GM23338 (cell line): ENCODE measurements around the gene CEP19. TPM values are rescaled to one million over a fixed set of nuclear protein-coding genes. Genes with fewer than 3 reads are reported as not detected.

Experiments used
- ATAC-seq: fragments of 200-7000 bp; cut with Tn5 transposase; 3 replicates; pipeline ENCODE4 v1.9.1; 2020
- DNase-seq: peaks from one replicate; pipeline ENCODE4 v3.0.0-alpha.2; 2015; ENCODE audit warnings: low spot score
- H2AFZ ChIP-seq: fragments of 200-600 bp; sonication (generic); 2 replicates; pipeline ENCODE4 v1.8.0; 2016; ENCODE audit warnings: antibody characterized with exemption, mild to moderate bottlenecking, moderate library complexity
- H3F3A ChIP-seq: fragments of 200-600 bp; sonication (generic); replicated peaks from 2 replicates; pipeline ENCODE4 v1.8.0; 2017; ENCODE audit warnings: antibody characterized with exemption, mixed run types, low read depth
- H3K27ac ChIP-seq: fragments of 200-600 bp; sonication (generic); 2 replicates; pipeline ENCODE4 v1.6.1; 2016; ENCODE audit warnings: low read depth
- H3K27me3 ChIP-seq: fragments of 200-600 bp; sonication (generic); 2 replicates; pipeline ENCODE4 v1.8.0; 2016; ENCODE audit warnings: mild to moderate bottlenecking, mixed run types, moderate library complexity; ENCODE audit not compliant: insufficient read depth
- H3K36me3 ChIP-seq: fragments of 200-600 bp; sonication (generic); 2 replicates; pipeline ENCODE4 v1.8.0; 2016; ENCODE audit warnings: mild to moderate bottlenecking; ENCODE audit not compliant: insufficient read depth
- H3K4me1 ChIP-seq: fragments of 200-600 bp; sonication (generic); 2 replicates; pipeline ENCODE4 v1.8.0; 2016; ENCODE audit warnings: mild to moderate bottlenecking, moderate library complexity; ENCODE audit not compliant: insufficient read depth
- H3K4me2 ChIP-seq: fragments of 200-600 bp; sonication (generic); 2 replicates; pipeline ENCODE4 v1.7.1; 2017; ENCODE audit warnings: mixed run types
- H3K4me3 ChIP-seq: fragments of 200-600 bp; sonication (generic); 2 replicates; pipeline ENCODE4 v1.6.1; 2016; ENCODE audit warnings: mixed run types
- H3K79me2 ChIP-seq: fragments of 200-600 bp; sonication (generic); replicated peaks from 2 replicates; pipeline ENCODE4 v1.8.0; 2017; ENCODE audit warnings: mild to moderate bottlenecking; ENCODE audit not compliant: insufficient read depth
- H3K9me2 ChIP-seq: fragments of 200-600 bp; sonication (generic); 2 replicates; pipeline ENCODE4 v1.8.0; 2017; ENCODE audit not compliant: insufficient read depth
- H4K20me1 ChIP-seq: fragments of 200-600 bp; sonication (generic); replicated peaks from 2 replicates; pipeline ENCODE4 v1.8.0; 2017; ENCODE audit warnings: mild to moderate bottlenecking; ENCODE audit not compliant: insufficient read depth
- H3K27ac Mint-ChIP-seq: 2 replicates; pipeline ENCODE4 v1.8.0; 2020; ENCODE audit warnings: inconsistent platforms, mild to moderate bottlenecking, moderate library complexity, mixed read lengths
- H3K27me3 Mint-ChIP-seq: 3 replicates; pipeline ENCODE4 v1.8.0; 2022; ENCODE audit warnings: low read depth, mild to moderate bottlenecking, moderate library complexity, mixed read lengths, inconsistent platforms; ENCODE audit not compliant: insufficient read depth, poor library complexity
- H3K36me3 Mint-ChIP-seq: 3 replicates; pipeline ENCODE4 v1.8.0; 2021; ENCODE audit warnings: low read depth, mild to moderate bottlenecking, inconsistent platforms, moderate library complexity, mixed read lengths
- H3K4me1 Mint-ChIP-seq: 3 replicates; pipeline ENCODE4 v1.8.0; 2020; ENCODE audit warnings: mild to moderate bottlenecking, inconsistent platforms, mixed read lengths
- H3K4me3 Mint-ChIP-seq: 3 replicates; pipeline ENCODE4 v1.8.0; 2021; ENCODE audit warnings: moderate library complexity, mild to moderate bottlenecking, inconsistent platforms, mixed read lengths
- H3K9me3 Mint-ChIP-seq: 3 replicates; pipeline ENCODE4 v1.8.0; 2020; ENCODE audit warnings: moderate library complexity, mild to moderate bottlenecking, inconsistent platforms, mixed read lengths
- CREB1 ChIP-seq: fragments of 250-450 bp; sonication (Bioruptor Pico); IDR thresholded peaks from 2 replicates; pipeline ENCODE4 v1.5.0; 2020; ENCODE audit warnings: low read depth, mild to moderate bottlenecking, moderate library complexity
- JUNB ChIP-seq: IDR thresholded peaks from one replicate; pipeline ENCODE4 v1.6.1; 2016; ENCODE audit warnings: antibody characterized with exemption; ENCODE audit not compliant: unreplicated experiment
- NANOG ChIP-seq: IDR thresholded peaks from 2 replicates; pipeline ENCODE4 v1.6.1; 2016; ENCODE audit warnings: antibody characterized with exemption, borderline replicate concordance
- POLR2AphosphoS5 ChIP-seq: IDR thresholded peaks from 2 replicates; pipeline ENCODE4 v1.6.1; 2016; ENCODE audit warnings: antibody characterized with exemption, low read depth
- ZNF114 ChIP-seq: fragments of 250-450 bp; sonication (Bioruptor Pico); IDR thresholded peaks from 2 replicates; pipeline ENCODE4 v1.5.0; 2020; ENCODE audit warnings: mild to moderate bottlenecking, moderate library complexity
- polyA plus RNA-seq: library from polyadenylated mRNA; unstranded; fragments of >200 nt; fragmentation: Nextera tagmentation; extraction: Ambion mirVana; gene quantifications from 2 replicates; pipeline ENCODE4 v1.2.1, GENCODE V29; 2016
- total RNA-seq: library from RNA; depleted of rRNA; stranded (reverse); fragments of >200 nt; shearing (Covaris generic); gene quantifications from 2 replicates; pipeline ENCODE4 v1.2.3, GENCODE V29; 2014
- TF ChIP-seq, protein P1 (sequence below): IDR thresholded peaks from one replicate; pipeline ENCODE4 v1.6.1; 2018; ENCODE audit warnings: antibody characterized with exemption; ENCODE audit not compliant: unreplicated experiment
- TF ChIP-seq, protein P2 (sequence below), 2 experiments: fragments of 200-600 bp in 1 of 2; sonication (generic) in 1 of 2; conservative IDR thresholded peaks; 2 replicates each; pipeline versions ENCODE4 v1.5.1 to v1.6.1; 2016 to 2017; ENCODE audit warnings: antibody characterized with exemption in 2 of 2, low read depth in 2 of 2, mild to moderate bottlenecking in 2 of 2, moderate library complexity in 1 of 2
- TF ChIP-seq, protein P3 (sequence below): IDR thresholded peaks from 2 replicates; pipeline ENCODE4 v1.6.1; 2016; ENCODE audit warnings: antibody characterized with exemption
- TF ChIP-seq, protein P4 (sequence below): fragments of 250-450 bp; sonication (Bioruptor Pico); IDR thresholded peaks from 2 replicates; pipeline ENCODE4 v1.5.0; 2020; ENCODE audit warnings: mild to moderate bottlenecking, moderate library complexity

The CEP19 gene
- total and polyA plus RNA-seq, 2 experiments from 2014 or later: 1.6 to 2.5 TPM

DNA sequence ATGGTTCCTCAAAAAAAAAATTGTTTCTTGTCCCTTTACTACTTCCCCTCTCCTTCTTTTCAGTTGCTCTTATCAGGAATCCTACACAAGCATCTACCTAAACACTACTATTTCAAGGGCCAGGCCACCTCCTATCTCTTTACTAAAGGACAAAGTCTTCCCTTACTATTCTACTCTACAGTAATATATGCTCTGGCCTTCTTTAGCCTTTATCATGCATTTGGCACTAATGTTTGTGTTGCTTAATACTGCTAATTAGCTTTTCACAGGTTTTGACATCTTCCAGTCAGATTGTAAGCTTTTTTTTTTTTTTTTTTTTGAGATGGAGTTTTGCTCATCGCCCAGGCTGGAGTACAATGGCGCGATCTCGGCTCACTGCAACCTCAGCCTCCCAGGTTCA lies 5.3 kb downstream of the CEP19 start (continued):
- TF ChIP-seq, protein P1, sequence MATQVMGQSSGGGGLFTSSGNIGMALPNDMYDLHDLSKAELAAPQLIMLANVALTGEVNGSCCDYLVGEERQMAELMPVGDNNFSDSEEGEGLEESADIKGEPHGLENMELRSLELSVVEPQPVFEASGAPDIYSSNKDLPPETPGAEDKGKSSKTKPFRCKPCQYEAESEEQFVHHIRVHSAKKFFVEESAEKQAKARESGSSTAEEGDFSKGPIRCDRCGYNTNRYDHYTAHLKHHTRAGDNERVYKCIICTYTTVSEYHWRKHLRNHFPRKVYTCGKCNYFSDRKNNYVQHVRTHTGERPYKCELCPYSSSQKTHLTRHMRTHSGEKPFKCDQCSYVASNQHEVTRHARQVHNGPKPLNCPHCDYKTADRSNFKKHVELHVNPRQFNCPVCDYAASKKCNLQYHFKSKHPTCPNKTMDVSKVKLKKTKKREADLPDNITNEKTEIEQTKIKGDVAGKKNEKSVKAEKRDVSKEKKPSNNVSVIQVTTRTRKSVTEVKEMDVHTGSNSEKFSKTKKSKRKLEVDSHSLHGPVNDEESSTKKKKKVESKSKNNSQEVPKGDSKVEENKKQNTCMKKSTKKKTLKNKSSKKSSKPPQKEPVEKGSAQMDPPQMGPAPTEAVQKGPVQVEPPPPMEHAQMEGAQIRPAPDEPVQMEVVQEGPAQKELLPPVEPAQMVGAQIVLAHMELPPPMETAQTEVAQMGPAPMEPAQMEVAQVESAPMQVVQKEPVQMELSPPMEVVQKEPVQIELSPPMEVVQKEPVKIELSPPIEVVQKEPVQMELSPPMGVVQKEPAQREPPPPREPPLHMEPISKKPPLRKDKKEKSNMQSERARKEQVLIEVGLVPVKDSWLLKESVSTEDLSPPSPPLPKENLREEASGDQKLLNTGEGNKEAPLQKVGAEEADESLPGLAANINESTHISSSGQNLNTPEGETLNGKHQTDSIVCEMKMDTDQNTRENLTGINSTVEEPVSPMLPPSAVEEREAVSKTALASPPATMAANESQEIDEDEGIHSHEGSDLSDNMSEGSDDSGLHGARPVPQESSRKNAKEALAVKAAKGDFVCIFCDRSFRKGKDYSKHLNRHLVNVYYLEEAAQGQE: no peak
- TF ChIP-seq, protein P2, sequence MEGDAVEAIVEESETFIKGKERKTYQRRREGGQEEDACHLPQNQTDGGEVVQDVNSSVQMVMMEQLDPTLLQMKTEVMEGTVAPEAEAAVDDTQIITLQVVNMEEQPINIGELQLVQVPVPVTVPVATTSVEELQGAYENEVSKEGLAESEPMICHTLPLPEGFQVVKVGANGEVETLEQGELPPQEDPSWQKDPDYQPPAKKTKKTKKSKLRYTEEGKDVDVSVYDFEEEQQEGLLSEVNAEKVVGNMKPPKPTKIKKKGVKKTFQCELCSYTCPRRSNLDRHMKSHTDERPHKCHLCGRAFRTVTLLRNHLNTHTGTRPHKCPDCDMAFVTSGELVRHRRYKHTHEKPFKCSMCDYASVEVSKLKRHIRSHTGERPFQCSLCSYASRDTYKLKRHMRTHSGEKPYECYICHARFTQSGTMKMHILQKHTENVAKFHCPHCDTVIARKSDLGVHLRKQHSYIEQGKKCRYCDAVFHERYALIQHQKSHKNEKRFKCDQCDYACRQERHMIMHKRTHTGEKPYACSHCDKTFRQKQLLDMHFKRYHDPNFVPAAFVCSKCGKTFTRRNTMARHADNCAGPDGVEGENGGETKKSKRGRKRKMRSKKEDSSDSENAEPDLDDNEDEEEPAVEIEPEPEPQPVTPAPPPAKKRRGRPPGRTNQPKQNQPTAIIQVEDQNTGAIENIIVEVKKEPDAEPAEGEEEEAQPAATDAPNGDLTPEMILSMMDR (conservative IDR thresholded peaks at IDR 0.05; ENCODE audit: low read depth in 2 of 2): no peak
- no peak for TF ChIP-seq CREB1 (CRISPR knock-in tag)
- TF ChIP-seq, protein P3, sequence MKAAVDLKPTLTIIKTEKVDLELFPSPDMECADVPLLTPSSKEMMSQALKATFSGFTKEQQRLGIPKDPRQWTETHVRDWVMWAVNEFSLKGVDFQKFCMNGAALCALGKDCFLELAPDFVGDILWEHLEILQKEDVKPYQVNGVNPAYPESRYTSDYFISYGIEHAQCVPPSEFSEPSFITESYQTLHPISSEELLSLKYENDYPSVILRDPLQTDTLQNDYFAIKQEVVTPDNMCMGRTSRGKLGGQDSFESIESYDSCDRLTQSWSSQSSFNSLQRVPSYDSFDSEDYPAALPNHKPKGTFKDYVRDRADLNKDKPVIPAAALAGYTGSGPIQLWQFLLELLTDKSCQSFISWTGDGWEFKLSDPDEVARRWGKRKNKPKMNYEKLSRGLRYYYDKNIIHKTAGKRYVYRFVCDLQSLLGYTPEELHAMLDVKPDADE: no peak
- TF ChIP-seq NANOG: no peak
- TF ChIP-seq ZNF114 (CRISPR knock-in tag): no peak
- TF ChIP-seq POLR2AphosphoS5: no peak

DNA sequence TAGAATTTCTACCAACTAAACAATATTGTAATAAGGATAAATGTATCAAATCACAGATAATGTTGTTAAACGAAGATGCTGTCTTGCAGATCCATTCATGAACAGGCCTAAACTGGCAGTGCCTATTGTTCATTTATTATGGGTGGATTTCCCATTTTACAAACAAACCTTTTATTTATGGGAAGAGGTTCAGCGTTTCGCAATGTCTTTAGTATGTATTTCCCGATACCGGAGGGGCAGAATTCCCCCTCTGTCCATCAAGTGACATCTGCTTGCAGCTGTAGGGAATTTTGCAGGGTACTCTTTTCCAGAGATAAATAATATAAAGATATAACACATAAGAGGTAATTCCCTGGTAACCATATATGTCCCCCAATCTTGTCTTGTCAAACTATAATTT lies 5.7 kb downstream of the CEP19 start:
- Mint-ChIP-seq H3K27me3 (peaks cover 5% of the 10 kb centered on the region), H3K36me3 (no peaks in the 10 kb centered on the region), H3K9me3 (no peaks in the 10 kb centered on the region), H3K4me1 (no peaks in the 10 kb centered on the region; the same call in 2 of the 3 replicates), H3K4me3 (no peak overlapping the region), H3K27ac (no peak overlapping the region)
- Histone ChIP-seq H3K4me2 (no peak overlapping the region), H3K9me2 (no peaks in the 10 kb centered on the region), H3K36me3 (no peaks in the 10 kb centered on the region), H3K27ac (no peak overlapping the region), H3K4me3 (no peak overlapping the region), H3K27me3 (peaks cover 9% of the 10 kb centered on the region; the same call in 1 of the 2 replicates), H3F3A (no peaks in the 10 kb centered on the region), H3K4me1 (no peaks in the 10 kb centered on the region), H4K20me1 (no peaks in the 10 kb centered on the region), H2AFZ (no peak overlapping the region), H3K79me2 (no peaks in the 10 kb centered on the region)
- no peak for DNase-seq
- ATAC-seq: no peak
- TF ChIP-seq POLR2AphosphoS5: no peak
- no peak for TF ChIP-seq ZNF114 (CRISPR knock-in tag)
- TF ChIP-seq, protein P4, sequence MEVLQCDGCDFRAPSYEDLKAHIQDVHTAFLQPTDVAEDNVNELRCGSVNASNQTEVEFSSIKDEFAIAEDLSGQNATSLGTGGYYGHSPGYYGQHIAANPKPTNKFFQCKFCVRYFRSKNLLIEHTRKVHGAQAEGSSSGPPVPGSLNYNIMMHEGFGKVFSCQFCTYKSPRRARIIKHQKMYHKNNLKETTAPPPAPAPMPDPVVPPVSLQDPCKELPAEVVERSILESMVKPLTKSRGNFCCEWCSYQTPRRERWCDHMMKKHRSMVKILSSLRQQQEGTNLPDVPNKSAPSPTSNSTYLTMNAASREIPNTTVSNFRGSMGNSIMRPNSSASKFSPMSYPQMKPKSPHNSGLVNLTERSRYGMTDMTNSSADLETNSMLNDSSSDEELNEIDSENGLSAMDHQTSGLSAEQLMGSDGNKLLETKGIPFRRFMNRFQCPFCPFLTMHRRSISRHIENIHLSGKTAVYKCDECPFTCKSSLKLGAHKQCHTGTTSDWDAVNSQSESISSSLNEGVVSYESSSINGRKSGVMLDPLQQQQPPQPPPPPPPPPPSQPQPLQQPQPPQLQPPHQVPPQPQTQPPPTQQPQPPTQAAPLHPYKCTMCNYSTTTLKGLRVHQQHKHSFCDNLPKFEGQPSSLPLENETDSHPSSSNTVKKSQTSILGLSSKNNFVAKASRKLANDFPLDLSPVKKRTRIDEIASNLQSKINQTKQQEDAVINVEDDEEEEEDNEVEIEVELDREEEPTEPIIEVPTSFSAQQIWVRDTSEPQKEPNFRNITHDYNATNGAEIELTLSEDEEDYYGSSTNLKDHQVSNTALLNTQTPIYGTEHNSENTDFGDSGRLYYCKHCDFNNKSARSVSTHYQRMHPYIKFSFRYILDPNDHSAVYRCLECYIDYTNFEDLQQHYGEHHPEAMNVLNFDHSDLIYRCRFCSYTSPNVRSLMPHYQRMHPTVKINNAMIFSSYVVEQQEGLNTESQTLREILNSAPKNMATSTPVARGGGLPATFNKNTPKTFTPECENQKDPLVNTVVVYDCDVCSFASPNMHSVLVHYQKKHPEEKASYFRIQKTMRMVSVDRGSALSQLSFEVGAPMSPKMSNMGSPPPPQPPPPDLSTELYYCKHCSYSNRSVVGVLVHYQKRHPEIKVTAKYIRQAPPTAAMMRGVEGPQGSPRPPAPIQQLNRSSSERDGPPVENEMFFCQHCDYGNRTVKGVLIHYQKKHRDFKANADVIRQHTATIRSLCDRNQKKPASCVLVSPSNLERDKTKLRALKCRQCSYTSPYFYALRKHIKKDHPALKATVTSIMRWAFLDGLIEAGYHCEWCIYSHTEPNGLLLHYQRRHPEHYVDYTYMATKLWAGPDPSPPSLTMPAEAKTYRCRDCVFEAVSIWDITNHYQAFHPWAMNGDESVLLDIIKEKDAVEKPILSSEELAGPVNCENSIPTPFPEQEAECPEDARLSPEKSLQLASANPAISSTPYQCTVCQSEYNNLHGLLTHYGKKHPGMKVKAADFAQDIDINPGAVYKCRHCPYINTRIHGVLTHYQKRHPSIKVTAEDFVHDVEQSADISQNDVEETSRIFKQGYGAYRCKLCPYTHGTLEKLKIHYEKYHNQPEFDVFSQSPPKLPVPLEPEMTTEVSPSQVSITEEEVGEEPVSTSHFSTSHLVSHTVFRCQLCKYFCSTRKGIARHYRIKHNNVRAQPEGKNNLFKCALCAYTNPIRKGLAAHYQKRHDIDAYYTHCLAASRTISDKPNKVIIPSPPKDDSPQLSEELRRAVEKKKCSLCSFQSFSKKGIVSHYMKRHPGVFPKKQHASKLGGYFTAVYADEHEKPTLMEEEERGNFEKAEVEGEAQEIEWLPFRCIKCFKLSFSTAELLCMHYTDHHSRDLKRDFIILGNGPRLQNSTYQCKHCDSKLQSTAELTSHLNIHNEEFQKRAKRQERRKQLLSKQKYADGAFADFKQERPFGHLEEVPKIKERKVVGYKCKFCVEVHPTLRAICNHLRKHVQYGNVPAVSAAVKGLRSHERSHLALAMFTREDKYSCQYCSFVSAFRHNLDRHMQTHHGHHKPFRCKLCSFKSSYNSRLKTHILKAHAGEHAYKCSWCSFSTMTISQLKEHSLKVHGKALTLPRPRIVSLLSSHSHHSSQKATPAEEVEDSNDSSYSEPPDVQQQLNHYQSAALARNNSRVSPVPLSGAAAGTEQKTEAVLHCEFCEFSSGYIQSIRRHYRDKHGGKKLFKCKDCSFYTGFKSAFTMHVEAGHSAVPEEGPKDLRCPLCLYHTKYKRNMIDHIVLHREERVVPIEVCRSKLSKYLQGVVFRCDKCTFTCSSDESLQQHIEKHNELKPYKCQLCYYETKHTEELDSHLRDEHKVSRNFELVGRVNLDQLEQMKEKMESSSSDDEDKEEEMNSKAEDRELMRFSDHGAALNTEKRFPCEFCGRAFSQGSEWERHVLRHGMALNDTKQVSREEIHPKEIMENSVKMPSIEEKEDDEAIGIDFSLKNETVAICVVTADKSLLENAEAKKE (CRISPR knock-in tag): no peak
- no peak for TF ChIP-seq JUNB
- TF ChIP-seq, protein P3: no peak
- TF ChIP-seq CREB1 (CRISPR knock-in tag): no peak
